ENCODE measurements around the gene IMPG2.

IMPG2 gene

GRCh38 chr3:101230618-101231017 lies 89.8 kb downstream of the IMPG2 start:
- DNase-seq, result no peak

GRCh38 chr3:101229681-101230080 lies 90.7 kb downstream of the IMPG2 start:
- no peak for DNase-seq

DNA sequence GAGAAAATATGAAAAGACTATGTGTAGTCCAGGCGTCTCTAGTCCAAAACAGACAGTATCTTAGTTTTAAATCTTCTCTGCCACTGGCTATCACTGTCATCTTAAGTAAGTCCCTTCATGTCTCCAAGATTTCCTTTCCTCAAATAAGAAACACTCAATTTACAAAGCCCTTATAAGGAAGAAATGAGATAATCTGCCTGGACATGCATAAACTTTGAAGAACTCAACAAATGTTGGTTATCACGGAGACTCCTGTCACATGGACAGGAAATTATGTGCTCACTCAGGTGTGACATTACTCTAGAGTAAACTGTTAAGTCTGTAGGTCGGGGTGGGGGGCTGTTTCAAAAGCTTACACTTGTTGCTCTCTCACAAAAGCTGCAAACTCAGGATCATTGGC lies 91.9 kb downstream of the IMPG2 start:
- DNase-seq, result no peak

- DNase-seq, result no peak
These were observed 95.6 kb downstream of the IMPG2 start for GRCh38 chr3:101224739-101225138.

GRCh38 chr3:101223016-101223415 lies 97.4 kb downstream of the IMPG2 start:
- no peak for DNase-seq

GRCh38 chr3:101219842-101220560 lies 100.4 kb downstream of the IMPG2 start:
- no peak for DNase-seq

DNA sequence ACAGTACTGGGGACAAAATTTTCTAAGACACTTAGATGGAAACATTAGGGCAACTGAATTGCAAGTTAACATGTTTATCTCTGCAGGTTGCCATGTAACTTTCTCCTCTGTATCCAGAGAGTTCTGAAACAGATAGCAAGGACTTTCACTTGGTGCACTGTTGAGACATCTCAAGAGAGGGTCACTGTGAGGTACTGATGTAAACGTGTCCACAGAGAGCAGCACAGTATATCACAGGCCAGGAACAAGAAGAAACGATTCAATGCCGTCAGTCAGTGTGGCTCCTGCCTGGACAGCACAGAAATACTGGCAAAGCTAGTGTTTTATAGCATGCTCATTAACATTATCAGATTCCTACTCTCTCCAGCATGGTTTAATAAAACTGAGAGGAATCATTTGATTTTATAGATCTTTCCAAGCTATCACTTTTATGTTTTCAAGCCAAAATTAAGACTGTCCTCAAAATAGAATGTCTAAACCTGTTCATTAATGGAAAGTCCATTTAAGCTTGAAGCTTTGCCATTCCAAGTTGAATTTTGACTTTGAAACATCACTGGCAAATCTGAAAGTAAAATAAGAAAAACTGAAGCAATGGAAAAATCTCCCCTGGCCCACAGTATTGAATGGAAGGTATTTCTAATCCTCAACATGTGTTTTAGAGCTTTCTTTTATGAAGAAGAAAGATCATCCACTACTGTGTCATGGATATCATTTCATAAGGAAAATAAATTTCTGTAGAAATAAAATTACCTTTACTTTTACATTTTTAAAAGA lies 102.7 kb downstream of the IMPG2 start:
- no peak for DNase-seq

DNA sequence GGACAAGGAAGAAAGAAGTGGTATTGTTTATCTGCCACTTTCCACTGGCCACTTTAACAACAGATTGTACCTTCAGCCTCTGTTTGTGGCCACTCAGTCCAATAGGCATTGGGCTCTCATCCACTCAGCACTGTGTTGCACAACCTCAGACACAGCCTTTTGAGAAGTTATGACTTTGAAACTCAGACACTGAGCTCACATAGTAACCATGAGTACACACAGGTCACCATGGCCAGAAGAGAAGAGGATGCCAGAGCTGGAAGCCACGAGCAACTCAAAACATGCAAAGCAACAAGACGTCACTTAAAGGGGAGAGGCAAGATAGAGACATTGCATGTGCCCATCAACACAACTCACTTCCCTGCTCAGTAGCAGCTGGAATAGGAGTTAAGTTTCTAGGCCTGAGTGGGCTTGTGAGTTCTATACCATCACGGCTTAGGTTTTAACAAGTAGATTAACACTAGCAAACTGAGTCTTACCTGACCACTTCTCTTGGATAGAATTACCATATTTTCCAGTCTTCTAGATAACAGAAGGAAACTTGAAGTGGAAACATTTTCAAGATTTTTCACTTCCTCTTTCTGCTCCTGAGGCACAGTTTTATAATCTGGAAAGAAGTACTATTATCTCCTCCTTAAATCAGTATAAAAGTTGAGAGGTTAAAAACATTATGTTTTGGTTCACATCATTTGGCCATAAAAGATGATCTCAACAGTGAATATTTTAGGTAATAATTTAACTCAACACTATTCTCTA lies 103.5 kb downstream of the IMPG2 start:
- DNase-seq, result no peak

DNA sequence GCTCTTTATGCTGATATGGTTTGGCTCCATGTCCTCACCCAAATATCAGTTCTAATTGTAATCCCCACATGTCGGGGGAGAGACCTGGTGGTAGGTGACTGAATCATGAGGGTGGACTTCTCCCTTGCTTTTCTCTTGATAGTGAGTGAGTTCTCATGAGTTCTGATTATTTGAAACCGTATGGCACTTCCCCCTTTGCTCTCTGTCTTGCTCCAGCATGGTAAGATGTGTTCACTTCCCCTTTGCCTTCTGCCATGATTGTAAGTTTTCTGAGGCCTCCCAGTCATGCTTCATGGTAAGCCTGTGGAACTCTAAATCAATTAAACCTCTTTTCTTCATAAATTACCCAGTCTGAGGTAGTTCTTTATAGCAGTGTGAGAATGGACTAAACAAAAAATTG lies 107.6 kb downstream of the IMPG2 start:
- no peak for DNase-seq

DNA sequence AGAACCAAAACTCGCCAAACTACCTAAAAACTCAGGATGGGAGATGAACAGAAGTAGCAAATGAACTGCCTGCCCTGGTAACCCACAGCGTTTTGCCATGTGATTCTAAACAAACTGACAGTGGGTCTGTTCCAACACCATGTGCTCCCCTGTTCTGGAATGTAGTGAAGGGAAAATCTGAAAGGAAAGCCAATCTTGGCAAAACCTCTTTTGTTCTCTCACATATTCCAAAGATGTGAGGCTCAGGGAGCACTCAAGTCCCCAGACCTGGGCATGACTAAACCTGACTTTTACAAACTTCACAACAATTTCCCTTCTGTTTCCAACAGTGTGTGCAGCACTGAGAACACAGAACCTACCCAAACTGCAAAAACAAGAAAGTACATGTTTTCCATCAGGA lies 116.1 kb downstream of the IMPG2 start:
- no peak for DNase-seq

DNA sequence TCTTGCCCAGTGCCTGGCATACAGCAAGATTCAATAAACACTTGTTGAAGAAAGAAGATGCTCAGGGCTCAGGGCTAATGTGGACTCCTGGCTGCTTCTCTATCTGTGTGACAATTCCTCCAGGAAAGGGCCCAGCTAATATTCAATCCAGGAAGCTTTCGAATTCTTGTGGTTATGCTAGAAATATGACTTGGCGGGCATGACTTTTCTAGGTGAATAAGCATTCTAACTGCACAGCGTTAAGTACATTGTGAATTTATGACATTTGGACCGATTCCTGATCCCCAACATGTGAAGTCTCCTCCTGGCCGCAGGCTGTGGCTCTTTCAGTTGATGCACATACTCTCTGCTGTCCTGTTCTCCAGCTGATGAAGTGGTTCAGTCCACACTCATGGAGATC lies 117.0 kb downstream of the IMPG2 start:
- no peak for DNase-seq

DNA sequence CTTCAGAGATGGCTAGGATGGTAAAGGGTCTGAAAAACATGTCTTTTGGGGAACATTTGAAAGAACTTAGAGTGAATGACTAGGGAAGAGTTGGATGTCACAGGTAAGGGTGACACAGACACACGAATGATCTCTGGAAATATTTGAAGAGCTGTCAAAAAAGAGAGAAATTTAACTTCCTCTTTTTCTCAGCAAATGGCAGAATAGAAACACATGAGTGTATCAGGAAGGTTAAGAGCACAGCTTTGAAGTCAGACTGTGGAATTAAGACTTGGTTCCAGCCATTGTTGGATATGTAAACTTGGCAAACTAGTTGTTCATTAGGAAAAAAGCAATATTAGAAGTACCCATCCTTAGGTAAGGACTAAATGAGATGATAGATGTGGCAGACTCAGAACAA lies 117.7 kb downstream of the IMPG2 start:
- DNase-seq, result no peak

DNA sequence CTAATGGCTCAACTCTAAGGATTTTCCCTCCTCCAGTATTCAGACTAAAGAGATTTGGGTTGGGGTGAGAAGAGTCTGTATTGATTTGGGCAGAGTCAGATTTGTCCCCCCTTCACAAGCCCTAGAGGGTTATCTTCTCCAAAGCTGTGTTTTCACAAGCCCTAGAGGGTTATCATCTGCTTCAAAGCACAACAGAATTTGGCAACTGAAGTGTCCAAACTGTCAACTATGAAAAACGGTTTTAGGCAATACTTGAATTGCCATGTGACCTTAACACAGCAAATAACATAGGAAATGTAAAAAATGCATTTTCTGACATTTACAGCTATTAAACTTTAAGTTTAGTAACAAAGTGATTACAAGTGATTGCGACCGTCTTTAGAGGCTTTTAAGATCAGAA lies 119.9 kb downstream of the IMPG2 start:
- DNase-seq, result no peak

DNA sequence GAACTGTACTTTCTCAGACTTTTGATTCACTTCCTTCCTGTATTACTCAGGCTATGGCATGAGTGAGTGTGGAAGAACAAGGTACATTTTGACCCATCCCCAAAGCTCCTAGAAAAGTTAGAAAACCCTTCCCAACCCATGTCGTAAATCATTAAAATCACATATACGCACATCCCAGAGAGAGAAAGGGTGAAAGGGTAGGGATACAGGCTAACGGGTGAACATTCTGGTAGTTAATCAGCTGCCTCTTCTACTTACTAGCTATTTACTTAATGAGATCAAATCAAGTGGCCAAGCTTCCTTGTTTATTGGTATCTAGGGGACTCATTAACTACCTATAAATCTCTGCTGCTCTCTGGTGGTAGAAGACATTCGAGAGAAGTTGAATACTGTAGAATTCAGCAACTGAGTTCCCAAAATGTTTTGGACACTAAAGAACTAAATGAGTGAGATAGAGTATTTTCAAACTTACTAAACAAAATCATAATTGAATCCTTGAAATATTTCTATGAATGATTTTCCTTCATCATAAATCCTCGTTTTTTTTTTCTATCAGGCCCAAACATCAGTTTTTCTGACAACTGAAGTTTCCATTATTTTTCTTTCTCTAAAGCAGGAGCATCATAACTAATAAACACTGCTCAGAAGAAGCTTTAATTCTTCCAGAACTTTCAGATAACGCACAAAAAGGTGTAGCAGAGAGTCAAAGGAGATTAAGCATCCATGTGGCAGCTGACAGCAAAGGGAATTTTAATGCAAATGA lies 124.2 kb downstream of the IMPG2 start:
- no peak for DNase-seq

- DNase-seq, result no peak
These were observed 126.0 kb downstream of the IMPG2 start for GRCh38 chr3:101194392-101194791.

GRCh38 chr3:101193957-101194356 lies 126.4 kb downstream of the IMPG2 start:
- DNase-seq, result no peak

- DNase-seq, result no peak
These were observed 130.6 kb downstream of the IMPG2 start for GRCh38 chr3:101189796-101190195.

GRCh38 chr3:101189176-101189575 lies 131.2 kb downstream of the IMPG2 start:
- no peak for DNase-seq

GRCh38 chr3:101185341-101185740 lies 135.0 kb downstream of the IMPG2 start:
- no peak for DNase-seq

GRCh38 chr3:101184111-101184510 lies 136.3 kb downstream of the IMPG2 start:
- DNase-seq, result no peak

DNA sequence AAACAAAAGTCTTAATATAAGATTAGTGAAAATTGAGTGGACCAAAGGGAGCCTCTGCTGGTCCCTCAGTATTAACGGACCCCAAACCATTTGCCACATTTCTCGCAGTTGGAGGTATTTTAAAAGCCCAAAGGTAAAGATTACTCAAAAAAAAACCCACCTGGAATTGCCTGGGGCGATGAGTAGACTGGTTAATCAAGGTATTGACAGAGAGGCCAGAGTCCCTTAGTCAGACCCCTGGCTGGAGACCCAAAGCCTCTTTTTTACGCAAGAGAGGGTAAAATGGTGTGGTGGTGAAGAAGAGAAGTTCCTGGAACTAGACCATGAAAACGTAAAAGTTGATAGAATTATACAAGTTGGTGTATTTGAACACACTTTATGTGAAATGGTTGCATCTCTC lies 137.2 kb downstream of the IMPG2 start:
- DNase-seq, result no peak

GRCh38 chr3:101182734-101183133 lies 137.6 kb downstream of the IMPG2 start:
- no peak for DNase-seq

DNA sequence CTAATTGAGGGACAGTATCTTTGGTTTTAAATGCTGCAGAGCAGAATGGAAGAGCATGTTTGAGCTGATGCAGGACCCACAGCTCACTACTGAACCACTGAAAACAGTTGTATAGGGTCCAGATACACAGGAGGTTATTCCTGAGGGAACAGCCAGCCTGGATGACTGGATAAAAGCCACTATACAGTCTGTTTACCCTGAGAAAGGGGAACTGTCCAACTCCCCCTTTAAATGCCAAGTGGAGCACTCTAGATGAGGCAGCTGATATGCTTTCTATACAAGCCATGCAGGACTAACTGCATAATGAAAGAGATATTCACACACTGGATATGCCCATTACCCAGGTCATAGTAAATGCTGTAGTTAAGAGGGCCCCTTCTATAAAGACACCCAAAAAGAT lies 138.6 kb downstream of the IMPG2 start:
- DNase-seq, result no peak

All from NCI-H2029 (cell line).